BJ (cell line): Measurements from ENCODE around the gene MKI67. TPM values are rescaled to one million over a fixed set of nuclear protein-coding genes. Genes with fewer than 3 reads are reported as not detected.

Source experiments
- CTCF ChIA-PET: fragments of 350-600 bp; formaldehyde crosslinking; extraction: SDS; loops from one replicate; lab custom pipeline; 2021; ENCODE audit warnings: antibody characterized with exemption, inconsistent platforms; lab: Yijun Ruan, JAX
- POLR2A ChIA-PET: fragments of 300-600 bp; sonication (Branson Sonifier 250); formaldehyde crosslinking; extraction: SDS; loops from one replicate; lab custom pipeline; 2021; ENCODE audit warnings: antibody characterized with exemption; lab: Charles Lee
- DNase-seq: peaks from one replicate; pipeline ENCODE4 v3.0.0-alpha.2; 2011; ENCODE audit warnings: low read depth
- H3K27me3 ChIP-seq: 2 replicates; pipeline ENCODE4 v1.6.0; 2011; ENCODE audit warnings: low read length; ENCODE audit not compliant: control insufficient read depth, insufficient read depth
- H3K36me3 ChIP-seq: 2 replicates; pipeline ENCODE4 v1.5.1; 2011; ENCODE audit warnings: low read length; ENCODE audit not compliant: control insufficient read depth, insufficient read depth
- H3K4me3 ChIP-seq: 2 replicates; pipeline ENCODE4 v1.5.1; 2011; ENCODE audit warnings: low read depth, mild to moderate bottlenecking, control low read depth, low read length
- polyA plus RNA-seq: library from polyadenylated mRNA; depleted of rRNA; stranded (reverse); fragments of >200 nt; gene quantifications from 2 replicates; pipeline ENCODE4 v1.2.3, GENCODE V29; 2011
- TF ChIP-seq, protein P1 (sequence below): IDR thresholded peaks from 2 replicates; pipeline ENCODE4 v1.5.1; 2011; ENCODE audit warnings: low read depth, mild to moderate bottlenecking, control low read depth, inconsistent platforms, low read length, moderate library complexity; ENCODE audit not compliant: insufficient read depth

MKI67 gene
- polyA plus RNA-seq, 1 experiment, result 11.8 TPM

DNA sequence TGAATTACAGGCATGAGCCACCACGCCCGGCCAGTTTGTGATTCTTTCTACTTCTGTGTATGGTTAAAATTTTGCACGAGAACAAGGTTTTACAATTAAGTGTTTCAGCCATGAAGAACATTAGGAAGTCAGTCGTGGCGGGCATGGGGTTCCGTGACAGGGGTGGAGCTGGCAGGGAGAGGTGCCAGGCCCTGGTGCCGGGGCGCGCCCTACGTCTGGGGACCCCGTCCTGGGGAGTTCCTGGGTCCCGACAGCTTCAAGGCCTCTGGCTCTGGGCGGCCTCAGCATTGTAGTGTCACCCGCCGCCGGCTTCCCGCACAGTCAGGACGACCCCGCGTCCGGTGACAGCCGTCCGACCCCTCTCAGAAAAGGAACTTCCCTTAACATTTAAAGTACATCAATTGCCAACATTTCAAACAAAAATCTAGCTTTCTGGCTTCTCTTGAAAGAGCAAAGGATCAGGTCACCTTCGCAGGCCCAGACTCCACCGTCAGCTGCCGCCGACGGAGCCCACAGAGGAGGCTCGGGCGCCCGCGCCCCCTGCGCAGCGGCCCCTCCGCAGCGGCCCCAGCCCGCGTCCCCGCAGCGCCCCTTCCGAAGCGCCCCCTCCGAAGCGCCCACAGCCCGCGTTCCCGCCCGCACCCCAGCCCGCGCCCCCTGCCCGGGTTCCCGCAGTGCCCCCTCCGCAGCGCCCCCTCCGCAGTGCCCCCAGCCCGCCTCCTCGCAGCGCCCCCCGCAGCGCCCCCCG is 23.2 kb upstream of the MKI67 start:
- POLR2A ChIA-PET, result no interaction called here
- TF ChIP-seq, protein P1, sequence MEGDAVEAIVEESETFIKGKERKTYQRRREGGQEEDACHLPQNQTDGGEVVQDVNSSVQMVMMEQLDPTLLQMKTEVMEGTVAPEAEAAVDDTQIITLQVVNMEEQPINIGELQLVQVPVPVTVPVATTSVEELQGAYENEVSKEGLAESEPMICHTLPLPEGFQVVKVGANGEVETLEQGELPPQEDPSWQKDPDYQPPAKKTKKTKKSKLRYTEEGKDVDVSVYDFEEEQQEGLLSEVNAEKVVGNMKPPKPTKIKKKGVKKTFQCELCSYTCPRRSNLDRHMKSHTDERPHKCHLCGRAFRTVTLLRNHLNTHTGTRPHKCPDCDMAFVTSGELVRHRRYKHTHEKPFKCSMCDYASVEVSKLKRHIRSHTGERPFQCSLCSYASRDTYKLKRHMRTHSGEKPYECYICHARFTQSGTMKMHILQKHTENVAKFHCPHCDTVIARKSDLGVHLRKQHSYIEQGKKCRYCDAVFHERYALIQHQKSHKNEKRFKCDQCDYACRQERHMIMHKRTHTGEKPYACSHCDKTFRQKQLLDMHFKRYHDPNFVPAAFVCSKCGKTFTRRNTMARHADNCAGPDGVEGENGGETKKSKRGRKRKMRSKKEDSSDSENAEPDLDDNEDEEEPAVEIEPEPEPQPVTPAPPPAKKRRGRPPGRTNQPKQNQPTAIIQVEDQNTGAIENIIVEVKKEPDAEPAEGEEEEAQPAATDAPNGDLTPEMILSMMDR, result no peak
- CTCF ChIA-PET, result interaction anchor here (0.6 to 7.2 kb wide), 13 partner anchors 9 to 115 kb away, joined by 3 to 137 read pairs (median 5); no protein-coding TSS in a partner anchor
- H3K27me3 ChIP-seq, result peaks cover 7% of the 10 kb centered on the region; the same call in 1 of the 2 replicates
- no peaks in the 10 kb centered on the region for H3K36me3 ChIP-seq
- DNase-seq, result no peak
- no peak overlapping the region for H3K4me3 ChIP-seq

DNA sequence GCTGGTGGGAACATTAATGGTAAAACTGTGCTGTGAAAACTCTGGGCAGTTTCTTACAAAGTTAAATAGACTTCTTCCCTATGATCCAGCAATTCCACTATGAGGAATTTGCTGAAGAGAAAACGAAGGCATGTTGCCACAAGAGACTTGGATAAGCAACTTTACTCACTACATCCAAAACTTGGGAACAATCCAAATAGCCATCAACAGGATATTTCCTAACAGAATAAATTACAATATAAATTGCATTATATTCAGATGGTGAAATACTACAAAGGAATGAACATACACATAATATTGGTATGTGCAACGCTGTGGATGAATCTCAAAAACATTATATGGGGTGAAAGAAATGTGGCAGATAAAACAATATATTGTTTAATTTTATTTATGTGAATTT is 21.4 kb upstream of the MKI67 start:
- Histone ChIP-seq H3K36me3 (no peaks in the 10 kb centered on the region), H3K4me3 (no peak overlapping the region), H3K27me3 (peaks cover 2% of the 10 kb centered on the region; the same call in 1 of the 2 replicates)
- TF ChIP-seq, protein P1, result no peak
- POLR2A ChIA-PET, result no interaction called here
- CTCF ChIA-PET, result no interaction called here
- DNase-seq, result peak; percentile 44

DNA sequence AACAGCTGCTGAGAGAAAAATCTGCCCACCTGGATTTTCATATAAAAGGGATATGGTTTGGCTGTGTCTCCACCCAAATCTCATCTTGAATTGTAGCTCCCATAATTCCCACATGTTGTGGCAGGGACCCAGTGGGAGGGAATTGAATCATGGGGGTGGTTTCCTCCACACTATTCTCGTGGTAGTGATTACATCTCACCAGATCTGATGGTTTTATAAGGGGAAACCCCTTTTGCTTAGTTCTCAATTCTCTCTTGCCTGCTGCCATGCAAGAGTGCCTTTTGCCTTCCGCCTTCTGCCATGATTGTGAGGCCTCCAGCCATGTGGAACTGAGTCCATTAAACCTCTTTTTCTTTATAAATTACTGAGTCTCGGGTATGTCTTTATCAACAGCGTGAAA is 20.8 kb upstream of the MKI67 start:
- no peaks in the 10 kb centered on the region for H3K27me3 ChIP-seq
- CTCF ChIA-PET, result interaction anchor here (0.7 kb wide), 1 partner anchor 8 kb away, joined by 5 read pairs; no protein-coding TSS in a partner anchor
- DNase-seq, result no peak
- TF ChIP-seq, protein P1, result no peak
- POLR2A ChIA-PET, result no interaction called here
- H3K4me3 ChIP-seq, result no peak overlapping the region
- no peaks in the 10 kb centered on the region for H3K36me3 ChIP-seq

DNA sequence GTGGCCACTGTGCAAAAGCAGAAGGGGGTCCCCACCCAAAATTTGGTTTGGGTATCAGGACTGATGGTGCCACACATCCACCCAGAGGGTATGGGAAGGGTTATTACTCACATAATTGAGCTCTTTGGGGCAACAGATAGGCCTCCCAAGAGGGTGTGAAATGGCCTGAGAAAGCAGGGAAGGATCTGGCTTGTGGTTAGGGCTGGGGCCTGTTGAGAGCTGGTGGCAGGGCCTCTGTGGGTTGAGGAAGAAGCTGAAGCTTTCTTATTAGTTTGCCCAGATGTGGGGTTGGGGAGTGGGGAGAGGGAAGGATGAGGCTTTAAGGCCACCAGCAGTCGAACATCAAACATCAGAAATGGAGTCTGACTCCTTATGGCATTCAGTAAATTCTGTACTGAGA is 18.3 kb upstream of the MKI67 start:
- H3K27me3 ChIP-seq, result no peaks in the 10 kb centered on the region
- TF ChIP-seq, protein P1, result no peak
- no peak for DNase-seq
- H3K4me3 ChIP-seq, result no peak overlapping the region
- H3K36me3 ChIP-seq, result no peaks in the 10 kb centered on the region
- ChIA-PET POLR2A (no interaction called here), CTCF (interaction anchor here (1.8 kb wide), 1 partner anchor 75 kb away, joined by 8 read pairs; no protein-coding TSS in a partner anchor)

DNA sequence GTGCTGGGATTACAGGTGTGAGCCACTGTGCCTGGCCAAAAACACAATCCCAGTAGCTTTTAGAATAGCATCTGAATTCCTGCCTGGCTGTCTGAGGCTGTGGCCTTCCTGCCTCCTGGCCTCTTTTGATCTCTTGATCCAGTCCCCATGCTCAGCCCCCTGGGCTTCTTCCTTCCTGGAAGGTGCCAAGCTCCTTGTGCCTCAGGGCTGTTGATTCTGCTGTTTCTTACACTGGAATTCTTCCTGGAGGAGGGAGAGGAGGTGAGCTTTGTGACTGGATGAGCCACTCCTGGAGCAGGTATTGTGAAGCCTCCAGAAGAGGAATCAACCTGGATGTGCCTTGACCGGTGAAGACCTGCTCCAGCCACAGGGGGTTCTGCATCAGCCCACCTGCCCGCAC is 17.3 kb upstream of the MKI67 start:
- ChIA-PET CTCF (interaction anchor here (0.8 to 1.3 kb wide), 4 partner anchors 27 to 74 kb away, joined by 3 to 4 read pairs (median 4); no protein-coding TSS in a partner anchor), POLR2A (no interaction called here)
- H3K4me3 ChIP-seq, result no peak overlapping the region
- no peaks in the 10 kb centered on the region for H3K36me3 ChIP-seq
- no peak for DNase-seq
- H3K27me3 ChIP-seq, result no peaks in the 10 kb centered on the region
- TF ChIP-seq, protein P1, result no peak
